HCT116 (cell line): Measurements from ENCODE around the gene PURB. TPM values are rescaled to one million over a fixed set of nuclear protein-coding genes. Genes with fewer than 3 reads are reported as not detected.

Source experiments
- ATAC-seq: fragments of 200-7000 bp; cut with Tn5 transposase; 2 replicates; pipeline ENCODE4 v1.9.1; 2020; ENCODE audit warnings: mild to moderate bottlenecking, moderate library complexity
- BruUV-seq: library from RNA; stranded (reverse); fragments of 400-500 nt; replicated peaks from 2 replicates; lab custom pipeline; 2021; lab: Mats Ljungman, UMichigan
- CTCF ChIA-PET: fragments of 300-600 bp; sonication (Branson Sonifier 250); formaldehyde crosslinking; loops from one replicate; lab custom pipeline; 2021; ENCODE audit warnings: antibody characterized with exemption; lab: Charles Lee
- POLR2A ChIA-PET: fragments of 300-600, 350-600 bp; sonication (Branson Sonifier 250); formaldehyde crosslinking; loops from one replicate; lab custom pipeline; 2021; ENCODE audit warnings: antibody characterized with exemption; lab: Charles Lee
- RAD21 ChIA-PET, 2 experiments: fragments of 300-600 bp; sonication (Branson Sonifier 250); formaldehyde crosslinking; loops; one replicate each; lab custom pipeline; 2023; ENCODE audit warnings: low total read pairs in 2 of 2; ENCODE audit not compliant: uncharacterized antibody in 2 of 2, unreplicated experiment in 2 of 2, low non-redundant PET in 1 of 2; lab: Charles Lee
- DNase-seq: peaks from one replicate; pipeline ENCODE4 v3.0.0-alpha.2; 2010; ENCODE audit warnings: low read depth, low spot score
- H2AFZ ChIP-seq: fragments of 200-600 bp; shearing (Covaris generic), sonication (generic); 2 replicates; pipeline ENCODE4 v1.6.1; 2017; ENCODE audit warnings: low read depth, mixed run types, mixed read lengths, antibody characterized with exemption, low read length; ENCODE audit not compliant: poor library complexity, severe bottlenecking
- H3K27ac ChIP-seq: 2 replicates; pipeline ENCODE4 v1.5.1; 2012; ENCODE audit warnings: low read depth, low read length
- H3K27me3 ChIP-seq: fragments of 200-600 bp; sonication (generic); 2 replicates; pipeline ENCODE4 v1.6.1; 2016; ENCODE audit warnings: mixed run types, low read length, mixed read lengths; ENCODE audit not compliant: insufficient read depth
- H3K36me3 ChIP-seq, 2 experiments: fragments of 200-500 bp in 1 of 2; fragments of 200-600 bp in 1 of 2; sonication (Bioruptor generic) in 1 of 2; sonication (generic) in 1 of 2; 2 replicates each; pipeline versions ENCODE4 v1.5.1 to v1.6.1; 2014 to 2016; ENCODE audit warnings: low read length in 2 of 2, inconsistent platforms in 1 of 2, mixed read lengths in 1 of 2, mixed run types in 1 of 2; ENCODE audit not compliant: insufficient read depth in 2 of 2, control insufficient read depth in 1 of 2
- H3K4me1 ChIP-seq, 2 experiments: fragments of 200-600 bp in 1 of 2; sonication (generic) in 1 of 2; 2 replicates each; pipeline versions ENCODE4 v1.5.1 to v1.6.1; 2012 to 2017; ENCODE audit warnings: low read length in 2 of 2, inconsistent platforms in 1 of 2, mild to moderate bottlenecking in 1 of 2, mixed read lengths in 1 of 2, mixed run types in 1 of 2, moderate library complexity in 1 of 2; ENCODE audit not compliant: insufficient read depth in 2 of 2, control insufficient read depth in 1 of 2
- H3K4me2 ChIP-seq: fragments of 200-600 bp; sonication (generic); 2 replicates; pipeline ENCODE4 v1.6.1; 2017; ENCODE audit warnings: mixed run types, low read length, mixed read lengths
- H3K4me3 ChIP-seq, 2 experiments: fragments of 200-600 bp in 1 of 2; sonication (generic) in 1 of 2; replicated peaks in 1 of 2; 2 replicates each; pipeline ENCODE4 v1.5.1; 2011 to 2016; ENCODE audit warnings: low read length in 2 of 2, control low read depth in 1 of 2, low read depth in 1 of 2, mild to moderate bottlenecking in 1 of 2, mixed read lengths in 1 of 2, mixed run types in 1 of 2
- H3K79me2 ChIP-seq: fragments of 200-600 bp; sonication (generic); 2 replicates; pipeline ENCODE4 v1.6.1; 2017; ENCODE audit warnings: mild to moderate bottlenecking, mixed run types, low read length, moderate library complexity, mixed read lengths; ENCODE audit not compliant: insufficient read depth
- H3K9ac ChIP-seq: fragments of 200-600 bp; sonication (generic); 2 replicates; pipeline ENCODE4 v1.6.1; 2016; ENCODE audit warnings: low read length, mixed read lengths
- H3K9me2 ChIP-seq: fragments of 200-600 bp; sonication (generic), shearing (Covaris generic); 2 replicates; pipeline ENCODE4 v1.6.1; 2017; ENCODE audit warnings: mixed run types, mild to moderate bottlenecking, moderate library complexity; ENCODE audit not compliant: insufficient read depth
- H3K9me3 ChIP-seq, 2 experiments: fragments of 200-500 bp in 1 of 2; fragments of 200-600 bp in 1 of 2; sonication (Bioruptor generic) in 1 of 2; sonication (generic) in 1 of 2; 2 replicates each; pipeline ENCODE4 v1.6.1; 2014 to 2017; ENCODE audit warnings: low read length in 2 of 2, mixed read lengths in 2 of 2, inconsistent platforms in 1 of 2, low read depth in 1 of 2, mild to moderate bottlenecking in 1 of 2, mixed run types in 1 of 2, moderate library complexity in 1 of 2; ENCODE audit not compliant: control insufficient read depth in 1 of 2, insufficient read depth in 1 of 2
- H4K20me1 ChIP-seq: fragments of 200-600 bp; sonication (generic), shearing (Covaris generic); 2 replicates; pipeline ENCODE4 v1.6.1; 2017; ENCODE audit warnings: mixed run types, mild to moderate bottlenecking, moderate library complexity; ENCODE audit not compliant: insufficient read depth
- ELF1 ChIP-seq: IDR thresholded peaks from 2 replicates; pipeline ENCODE4 v1.6.1; 2012; ENCODE audit warnings: low read depth, borderline replicate concordance
- FOSL1 ChIP-seq: IDR thresholded peaks from 2 replicates; pipeline ENCODE4 v1.6.1; 2012; ENCODE audit warnings: low read depth
- JUND ChIP-seq: IDR thresholded peaks from 2 replicates; pipeline ENCODE4 v1.6.1; 2012
- POLR2A ChIP-seq: IDR thresholded peaks from 2 replicates; pipeline ENCODE4 v1.7.0; 2011; ENCODE audit warnings: borderline replicate concordance; ENCODE audit not compliant: insufficient read depth, insufficient read length; ENCODE audit errors: extremely low read depth
- POLR2AphosphoS5 ChIP-seq: IDR thresholded peaks from 2 replicates; pipeline ENCODE4 v1.6.1; 2011; ENCODE audit warnings: mild to moderate bottlenecking, low read depth, low read length, moderate library complexity
- REST ChIP-seq: IDR thresholded peaks from 2 replicates; pipeline ENCODE4 v1.6.1; 2012; ENCODE audit warnings: low read depth
- SIN3A ChIP-seq: IDR thresholded peaks from 2 replicates; pipeline ENCODE4 v1.6.1; 2012; ENCODE audit warnings: low read depth
- ZNF274 ChIP-seq: fragments of 200-500 bp; sonication (Bioruptor generic); IDR thresholded peaks from 2 replicates; pipeline ENCODE4 v1.6.1; 2014; ENCODE audit warnings: mild to moderate bottlenecking, low read depth, low read length, inconsistent platforms
- intact Hi-C: fragments of 100-400 bp; cut with micrococcal nuclease; formaldehyde crosslinking; loops from 2 replicates; pipeline ENCODE4 v1.10.0; 2022
- total RNA-seq: library from RNA; stranded (reverse); gene quantifications from one replicate; pipeline ENCODE4 v1.2.1, GENCODE V29; 2021; ENCODE audit not compliant: unreplicated experiment
- TF ChIP-seq, protein P1 (sequence below): IDR thresholded peaks from 2 replicates; pipeline ENCODE4 v1.6.1; 2011; ENCODE audit warnings: mild to moderate bottlenecking, low read length, moderate library complexity; ENCODE audit not compliant: insufficient replicate concordance; ENCODE audit errors: extremely low read depth
- TF ChIP-seq, protein P2 (sequence below), 3 experiments: fragments of 200-600 bp in 1 of 3; sonication (generic) in 1 of 3; IDR thresholded peaks in 2 of 3; conservative IDR thresholded peaks in 1 of 3; 2 replicates each; pipeline ENCODE4 v1.5.1; 2012 to 2017; ENCODE audit warnings: low read depth in 2 of 3, low read length in 2 of 3, antibody characterized with exemption in 1 of 3, borderline replicate concordance in 1 of 3, control low read depth in 1 of 3, mild to moderate bottlenecking in 1 of 3, mixed read lengths in 1 of 3, mixed run types in 1 of 3, moderate library complexity in 1 of 3; ENCODE audit not compliant: insufficient read depth in 1 of 3
- TF ChIP-seq, protein P3 (sequence below): IDR thresholded peaks from 2 replicates; pipeline ENCODE4 v1.6.1; 2012

PURB gene
- total RNA-seq, 1 experiment from 2014 or later: 13.2 TPM

DNA sequence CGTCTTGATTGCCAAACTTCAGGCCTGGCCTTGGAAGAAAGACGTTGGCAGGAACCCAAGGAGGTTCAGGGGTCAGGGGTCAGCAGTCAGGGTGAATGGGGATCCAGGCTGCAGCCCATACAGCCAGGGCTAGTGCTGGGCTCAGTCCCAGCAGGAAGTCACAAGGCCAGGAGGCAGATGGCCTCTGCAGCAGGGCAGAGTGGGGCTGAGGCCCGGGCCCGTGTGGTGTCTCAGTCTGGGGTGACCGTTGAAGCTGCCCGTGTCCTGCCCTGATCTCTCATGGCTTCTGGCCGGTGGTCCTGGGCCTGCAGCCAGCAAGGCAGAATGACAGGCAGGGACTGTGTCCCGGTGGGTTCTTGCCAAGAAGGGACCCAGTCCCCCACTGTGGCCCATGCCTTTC is 26.6 kb upstream of the PURB start (continued):
- TF ChIP-seq REST: no peak
- no peak for TF ChIP-seq POLR2AphosphoS5

GRCh38 chr7:44909596-44910389 is 24.5 kb upstream of the PURB start:
- no peak overlapping the region for H3K4me3 ChIP-seq
- DNase-seq: no peak
- H2AFZ ChIP-seq: no peak overlapping the region
- POLR2A ChIA-PET: no interaction called here
- H3K9ac ChIP-seq: no peak overlapping the region
- H3K9me2 ChIP-seq: no peaks in the 10 kb centered on the region
- H3K27me3 ChIP-seq: no peaks in the 10 kb centered on the region
- intact Hi-C loops: no loop called here
- BruUV-seq: no TSS peak
- RAD21 ChIA-PET: no interaction called here
- CTCF ChIA-PET: interaction anchor here (0.6 kb wide), 1 partner anchor 90 kb away, joined by 3 read pairs; no protein-coding TSS in a partner anchor
- ATAC-seq: no peak
- no peaks in the 10 kb centered on the region for H3K79me2 ChIP-seq
- H3K4me2 ChIP-seq: no peak overlapping the region
- H3K4me1 ChIP-seq: peaks cover 6 to 15% of the 10 kb centered on the region in 2 experiments
- H3K9me3 ChIP-seq: no peaks in the 10 kb centered on the region
- H4K20me1 ChIP-seq: no peaks in the 10 kb centered on the region
- no peaks in the 10 kb centered on the region for H3K36me3 ChIP-seq
- H3K27ac ChIP-seq: no peak overlapping the region
- TF ChIP-seq REST (no peak), ELF1 (no peak), ZNF274 (no peak), POLR2A (no peak), JUND (no peak), FOSL1 (no peak), SIN3A (no peak)
- TF ChIP-seq, protein P1, sequence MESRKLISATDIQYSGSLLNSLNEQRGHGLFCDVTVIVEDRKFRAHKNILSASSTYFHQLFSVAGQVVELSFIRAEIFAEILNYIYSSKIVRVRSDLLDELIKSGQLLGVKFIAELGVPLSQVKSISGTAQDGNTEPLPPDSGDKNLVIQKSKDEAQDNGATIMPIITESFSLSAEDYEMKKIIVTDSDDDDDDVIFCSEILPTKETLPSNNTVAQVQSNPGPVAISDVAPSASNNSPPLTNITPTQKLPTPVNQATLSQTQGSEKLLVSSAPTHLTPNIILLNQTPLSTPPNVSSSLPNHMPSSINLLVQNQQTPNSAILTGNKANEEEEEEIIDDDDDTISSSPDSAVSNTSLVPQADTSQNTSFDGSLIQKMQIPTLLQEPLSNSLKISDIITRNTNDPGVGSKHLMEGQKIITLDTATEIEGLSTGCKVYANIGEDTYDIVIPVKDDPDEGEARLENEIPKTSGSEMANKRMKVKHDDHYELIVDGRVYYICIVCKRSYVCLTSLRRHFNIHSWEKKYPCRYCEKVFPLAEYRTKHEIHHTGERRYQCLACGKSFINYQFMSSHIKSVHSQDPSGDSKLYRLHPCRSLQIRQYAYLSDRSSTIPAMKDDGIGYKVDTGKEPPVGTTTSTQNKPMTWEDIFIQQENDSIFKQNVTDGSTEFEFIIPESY: no peak
- TF ChIP-seq, protein P2, sequence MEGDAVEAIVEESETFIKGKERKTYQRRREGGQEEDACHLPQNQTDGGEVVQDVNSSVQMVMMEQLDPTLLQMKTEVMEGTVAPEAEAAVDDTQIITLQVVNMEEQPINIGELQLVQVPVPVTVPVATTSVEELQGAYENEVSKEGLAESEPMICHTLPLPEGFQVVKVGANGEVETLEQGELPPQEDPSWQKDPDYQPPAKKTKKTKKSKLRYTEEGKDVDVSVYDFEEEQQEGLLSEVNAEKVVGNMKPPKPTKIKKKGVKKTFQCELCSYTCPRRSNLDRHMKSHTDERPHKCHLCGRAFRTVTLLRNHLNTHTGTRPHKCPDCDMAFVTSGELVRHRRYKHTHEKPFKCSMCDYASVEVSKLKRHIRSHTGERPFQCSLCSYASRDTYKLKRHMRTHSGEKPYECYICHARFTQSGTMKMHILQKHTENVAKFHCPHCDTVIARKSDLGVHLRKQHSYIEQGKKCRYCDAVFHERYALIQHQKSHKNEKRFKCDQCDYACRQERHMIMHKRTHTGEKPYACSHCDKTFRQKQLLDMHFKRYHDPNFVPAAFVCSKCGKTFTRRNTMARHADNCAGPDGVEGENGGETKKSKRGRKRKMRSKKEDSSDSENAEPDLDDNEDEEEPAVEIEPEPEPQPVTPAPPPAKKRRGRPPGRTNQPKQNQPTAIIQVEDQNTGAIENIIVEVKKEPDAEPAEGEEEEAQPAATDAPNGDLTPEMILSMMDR (IDR thresholded peaks at IDR 0.05 in 2 of 3, conservative IDR thresholded peaks at IDR 0.05 in 1 of 3; ENCODE audit: borderline replicate concordance in 1 of 3, insufficient read depth in 1 of 3, low read depth in 2 of 3, low read length in 2 of 3): no peak
- TF ChIP-seq, protein P3, sequence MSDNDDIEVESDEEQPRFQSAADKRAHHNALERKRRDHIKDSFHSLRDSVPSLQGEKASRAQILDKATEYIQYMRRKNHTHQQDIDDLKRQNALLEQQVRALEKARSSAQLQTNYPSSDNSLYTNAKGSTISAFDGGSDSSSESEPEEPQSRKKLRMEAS: no peak
